Caki2 (cell line): Measurements from ENCODE around the gene SOX6. TPM values are rescaled to one million over a fixed set of nuclear protein-coding genes. Genes with fewer than 3 reads are reported as not detected.

Source experiments
- DNase-seq: peaks from one replicate; pipeline ENCODE4 v3.0.0-alpha.2; 2015; ENCODE audit warnings: low read depth
- in situ Hi-C: cut with HindIII; loops from 2 replicates; pipeline ENCODE4 v1.10.0; 2016; ENCODE audit warnings: low sequenced_read_pairs, low pct_unique_long_range_greater_than_20kb, mixed read lengths
- total RNA-seq: library from RNA; depleted of rRNA; stranded (reverse); fragments of >200 nt; shearing (Covaris generic); gene quantifications from 2 replicates; pipeline ENCODE4 v1.2.3, GENCODE V29; 2014; ENCODE audit warnings: low replicate concordance

Gene SOX6
- total RNA-seq, 1 experiment from 2014 or later, result 0.78 TPM

DNA sequence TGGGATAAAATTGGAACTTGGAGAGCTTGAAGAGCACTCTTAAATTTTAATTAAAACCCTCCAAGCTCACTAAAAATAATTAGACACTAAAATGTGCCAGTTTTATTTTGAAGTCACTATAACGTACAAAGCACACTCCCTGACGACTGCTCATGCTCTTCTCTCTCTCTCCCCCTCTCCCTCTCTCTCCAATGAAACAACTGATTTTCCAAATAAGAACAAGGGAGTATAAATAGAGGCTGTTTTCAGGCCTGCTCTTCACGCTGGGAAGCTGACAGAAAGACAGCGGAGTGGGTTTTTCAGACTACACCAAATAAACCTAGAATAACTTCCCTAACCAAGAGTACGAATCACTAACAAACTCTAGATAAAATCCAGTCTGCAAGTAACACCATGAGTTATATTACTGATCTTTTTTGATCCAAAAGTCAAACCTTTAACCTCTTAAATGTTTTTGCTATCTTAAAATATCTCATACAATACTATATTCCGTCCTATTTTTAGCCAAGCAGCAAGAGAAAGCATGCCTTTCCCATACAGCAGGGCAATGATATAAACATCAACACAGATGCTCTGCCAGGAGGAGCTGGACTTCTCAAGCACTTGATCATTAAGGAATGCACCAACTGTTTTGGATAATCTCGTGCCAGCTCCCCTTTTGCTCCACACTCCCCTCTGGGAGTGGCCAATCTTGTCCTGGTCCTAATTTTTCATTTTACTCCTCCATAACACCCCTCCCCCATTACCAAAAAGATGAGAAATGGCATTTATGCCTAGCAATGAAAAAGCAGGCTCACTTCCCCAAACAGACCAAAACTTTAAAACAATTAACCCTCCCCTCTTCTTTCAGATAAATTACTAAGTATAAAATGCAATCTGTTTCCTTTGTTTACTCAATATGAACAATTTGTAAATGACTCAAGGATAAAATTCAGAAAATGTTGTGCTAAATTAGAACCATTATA is 116.9 kb downstream of the SOX6 start:
- no peak for DNase-seq
- in situ Hi-C loops, result no loop called here

DNA sequence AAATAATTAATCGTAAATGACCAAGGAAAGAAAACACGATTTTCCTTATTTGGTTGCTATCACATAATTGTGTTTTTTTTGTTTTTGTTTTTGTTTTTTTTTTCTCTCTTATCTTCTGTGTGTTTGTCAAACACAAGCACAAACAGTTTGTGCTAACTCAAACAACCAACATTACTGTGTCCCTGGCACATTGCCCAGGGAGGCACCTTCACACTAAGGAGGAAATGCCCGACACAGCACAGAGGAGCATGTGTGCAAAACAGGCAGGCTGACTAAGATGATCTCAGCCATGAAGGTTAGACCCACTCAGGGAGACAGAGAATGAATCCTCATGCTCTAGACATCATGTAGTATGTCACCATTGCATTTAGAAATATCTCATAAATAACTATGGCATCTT is 130.1 kb downstream of the SOX6 start:
- in situ Hi-C loops, result no loop called here
- DNase-seq, result peak; percentile 9

DNA sequence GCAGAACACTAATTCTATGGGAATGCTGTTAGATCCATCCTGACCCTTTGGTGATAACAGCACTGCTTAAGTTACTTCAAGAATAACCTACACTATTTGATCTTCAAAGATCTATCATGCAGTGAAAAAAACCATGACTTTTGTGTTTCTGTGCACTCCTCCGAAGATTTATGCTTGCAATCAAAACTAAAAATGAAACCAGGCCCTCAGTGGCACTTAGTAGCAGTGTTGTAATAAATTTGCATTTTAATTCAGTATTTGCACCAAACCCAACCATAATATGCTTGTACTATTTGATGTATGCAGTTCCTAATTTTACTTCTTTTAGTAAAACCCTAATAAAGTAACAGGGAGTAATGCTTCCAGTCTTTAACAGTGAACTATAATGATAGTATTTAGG is 130.7 kb downstream of the SOX6 start:
- in situ Hi-C loops, result no loop called here
- DNase-seq, result no peak

DNA sequence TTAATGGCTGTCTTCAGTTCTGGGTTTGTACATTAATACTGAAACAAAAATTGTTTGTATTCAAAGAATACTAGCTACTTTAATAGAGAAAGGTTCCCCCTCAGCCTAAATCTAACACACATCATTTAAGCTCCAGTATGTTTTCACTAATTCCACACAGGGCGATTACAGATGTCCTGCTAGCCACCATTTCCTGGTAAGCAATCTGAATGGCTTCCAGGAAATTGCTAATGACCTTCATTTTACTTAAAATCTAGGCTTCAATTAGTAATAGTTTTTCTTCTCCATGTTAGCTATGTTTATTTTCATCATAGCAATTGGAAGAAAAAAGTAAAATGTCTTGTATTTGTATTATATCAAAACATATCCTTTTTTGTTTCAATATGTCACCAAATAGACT is 132.8 kb downstream of the SOX6 start:
- DNase-seq, result no peak
- in situ Hi-C loops, result no loop called here

DNA sequence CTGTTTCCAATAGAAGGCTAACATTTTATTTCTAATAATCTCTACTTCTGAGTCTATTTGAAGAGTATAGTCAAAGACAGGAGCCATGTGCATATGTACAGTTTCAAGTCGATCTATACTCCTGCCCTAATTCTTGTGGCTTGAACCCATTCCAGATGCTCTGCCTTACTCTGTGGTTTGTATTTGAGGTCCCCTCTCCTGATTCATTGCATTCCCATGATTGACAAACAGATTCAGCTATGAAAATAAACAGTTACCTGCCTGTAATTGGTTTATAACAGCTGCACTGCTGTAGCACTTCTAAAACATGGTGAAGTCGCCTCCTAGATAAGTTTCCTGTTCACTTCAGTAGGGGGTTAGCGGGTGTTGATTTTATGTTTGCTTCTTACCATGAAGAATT is 138.7 kb downstream of the SOX6 start:
- in situ Hi-C loops, result no loop called here
- no peak for DNase-seq

DNA sequence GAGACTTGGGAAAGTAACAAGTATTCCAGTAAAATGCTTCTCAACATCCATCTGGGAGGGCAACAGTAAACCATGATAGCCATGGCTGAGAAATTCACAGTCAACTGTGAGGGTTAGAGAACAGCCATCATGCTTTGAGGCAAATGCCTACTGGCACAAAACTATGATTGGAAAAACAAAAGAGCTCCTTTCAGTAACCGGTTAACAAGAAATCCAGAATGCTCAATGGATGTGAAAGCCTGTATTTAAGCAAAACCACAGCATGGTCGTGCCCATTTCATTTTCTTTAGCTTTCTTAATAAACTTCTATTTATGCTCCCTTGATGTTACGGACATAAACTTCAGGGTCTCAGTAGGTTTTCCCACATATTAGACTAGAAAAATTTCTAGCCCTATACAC is 139.5 kb downstream of the SOX6 start:
- in situ Hi-C loops, result no loop called here
- no peak for DNase-seq

DNA sequence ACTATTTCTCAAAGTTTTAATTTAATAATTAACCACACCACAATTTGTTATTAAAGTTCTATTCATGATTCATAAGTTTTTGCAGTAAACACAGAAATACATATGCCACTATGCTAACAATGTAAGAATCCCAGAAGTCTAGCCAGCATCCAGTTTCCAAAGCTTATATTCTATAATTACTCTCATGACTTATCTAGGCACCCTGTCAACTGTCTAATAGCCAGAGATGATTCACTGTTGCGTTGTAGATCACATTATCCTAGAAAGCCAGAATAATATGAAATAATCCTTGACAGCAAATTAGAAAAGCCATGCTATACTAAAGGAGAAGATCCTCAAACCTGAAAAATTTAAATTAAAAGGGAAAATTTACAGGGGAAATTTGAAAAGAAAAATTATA is 141.0 kb downstream of the SOX6 start:
- DNase-seq, result no peak
- in situ Hi-C loops, result no loop called here

DNA sequence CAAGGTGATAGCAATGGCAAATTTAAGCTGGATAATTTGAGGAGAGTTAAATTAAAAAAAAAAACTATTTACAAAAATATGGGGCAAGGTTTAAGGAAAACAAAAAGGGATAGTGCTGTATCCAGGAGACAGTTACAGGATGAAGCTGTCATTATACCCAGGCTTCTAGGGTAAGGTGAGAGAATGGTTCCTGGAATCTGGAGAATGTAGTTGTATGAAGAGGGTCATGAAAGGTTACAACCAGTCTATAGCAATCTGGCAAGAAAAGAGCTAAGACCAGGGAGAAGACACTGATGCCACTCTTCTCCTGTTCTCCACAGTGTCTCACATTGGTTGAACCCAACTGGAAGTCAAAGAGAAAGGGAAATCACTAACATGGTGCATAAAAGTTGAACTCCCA is 144.9 kb downstream of the SOX6 start:
- in situ Hi-C loops, result no loop called here
- DNase-seq, result no peak

DNA sequence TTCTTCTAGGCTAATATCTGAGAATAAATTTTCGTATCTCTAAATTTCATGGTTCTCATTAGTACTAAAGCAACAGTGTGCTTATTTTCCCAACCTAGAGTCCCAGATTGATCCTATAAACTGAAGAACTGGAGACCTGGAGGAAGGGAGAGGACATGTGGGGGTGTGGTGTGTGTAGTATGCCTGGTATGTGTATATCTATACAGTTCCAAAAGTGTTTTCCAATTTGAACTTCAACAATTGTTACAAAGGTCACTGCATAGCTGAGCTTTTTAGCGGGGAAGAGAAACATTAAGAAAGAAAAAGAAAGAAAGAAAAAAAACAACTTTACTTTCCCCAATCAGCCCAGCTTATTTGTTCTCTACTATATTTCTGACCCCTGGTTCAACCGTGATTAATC is 152.1 kb downstream of the SOX6 start:
- no peak for DNase-seq
- in situ Hi-C loops, result no loop called here

DNA sequence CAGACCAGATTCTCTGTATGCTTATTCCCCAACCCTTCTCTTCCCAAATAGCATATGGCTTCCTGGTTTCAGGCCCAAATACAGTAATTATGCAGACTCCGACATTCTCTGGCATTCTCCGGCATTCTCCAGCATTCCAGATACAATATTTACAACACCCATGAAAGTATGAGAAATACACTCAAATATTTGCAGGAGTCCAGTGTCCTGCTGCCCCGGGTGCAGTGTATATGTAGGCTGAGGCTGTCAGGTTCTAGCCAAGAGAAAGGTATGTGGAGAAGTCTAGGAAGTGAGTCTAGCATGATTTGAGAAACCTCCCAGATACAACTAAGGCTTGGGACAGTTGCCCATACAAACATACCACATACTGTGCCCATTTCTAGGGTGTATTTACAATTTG is 160.7 kb downstream of the SOX6 start:
- in situ Hi-C loops, result no loop called here
- DNase-seq, result no peak

DNA sequence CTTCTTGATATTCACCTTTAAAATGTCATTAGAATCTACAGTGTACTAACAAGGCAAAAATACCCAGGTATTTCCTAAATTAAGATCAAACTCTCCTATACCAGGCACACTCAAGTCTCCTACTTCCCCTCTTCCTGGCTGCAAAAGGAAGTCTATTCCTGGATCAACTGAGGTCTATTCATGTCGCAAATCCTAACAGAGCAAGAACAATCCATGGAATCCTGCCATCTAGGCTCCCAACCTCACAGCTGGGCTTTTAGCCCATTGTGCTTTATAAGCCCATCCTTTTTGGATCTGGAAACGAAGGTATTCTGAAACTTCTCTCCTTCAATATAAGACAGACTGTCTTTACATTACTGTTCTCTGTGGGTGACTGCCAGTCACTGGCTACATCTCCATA is 161.8 kb downstream of the SOX6 start:
- in situ Hi-C loops, result no loop called here
- DNase-seq, result no peak

DNA sequence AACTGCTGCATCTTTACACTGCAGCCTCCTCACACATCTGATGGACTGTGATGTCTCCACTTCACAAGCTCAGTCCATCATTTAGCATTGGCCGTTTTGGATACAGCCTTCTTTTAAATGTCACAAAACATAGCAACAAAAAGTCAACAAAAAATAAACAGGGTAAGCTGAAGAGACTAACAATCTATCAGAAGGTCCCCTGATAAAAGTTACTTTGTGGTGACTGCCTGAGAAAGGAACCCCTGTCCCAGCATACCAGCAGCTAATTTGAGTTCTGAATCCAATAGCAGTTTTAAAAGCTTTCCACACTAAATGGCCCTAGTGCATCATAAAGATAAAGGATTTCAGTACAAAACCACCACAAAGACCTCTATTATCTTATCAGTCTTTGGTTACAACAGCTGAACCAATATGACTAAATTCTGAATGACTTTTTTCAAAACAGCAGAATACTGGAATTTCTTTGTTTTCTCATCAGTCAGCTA is 162.4 kb downstream of the SOX6 start:
- in situ Hi-C loops, result no loop called here
- DNase-seq, result no peak

DNA sequence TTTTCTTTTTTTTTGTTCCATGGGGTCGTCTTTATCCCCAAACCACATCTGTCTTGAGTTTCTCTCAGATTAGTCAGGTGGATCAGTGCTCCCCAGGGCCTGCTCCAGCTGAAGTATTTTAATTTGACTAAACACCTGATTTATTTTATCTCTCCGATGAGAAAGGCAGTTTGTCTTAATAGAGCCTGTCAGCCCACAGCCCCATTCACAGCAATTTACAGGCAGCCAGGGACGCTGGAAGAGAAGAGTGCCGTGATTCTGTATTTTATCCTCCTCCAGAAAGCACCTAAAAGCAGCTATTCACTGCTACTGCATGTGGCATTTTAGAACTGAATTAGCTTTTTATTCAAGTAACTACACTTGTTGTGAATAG is 164.5 kb downstream of the SOX6 start:
- DNase-seq, result no peak
- in situ Hi-C loops, result no loop called here

DNA sequence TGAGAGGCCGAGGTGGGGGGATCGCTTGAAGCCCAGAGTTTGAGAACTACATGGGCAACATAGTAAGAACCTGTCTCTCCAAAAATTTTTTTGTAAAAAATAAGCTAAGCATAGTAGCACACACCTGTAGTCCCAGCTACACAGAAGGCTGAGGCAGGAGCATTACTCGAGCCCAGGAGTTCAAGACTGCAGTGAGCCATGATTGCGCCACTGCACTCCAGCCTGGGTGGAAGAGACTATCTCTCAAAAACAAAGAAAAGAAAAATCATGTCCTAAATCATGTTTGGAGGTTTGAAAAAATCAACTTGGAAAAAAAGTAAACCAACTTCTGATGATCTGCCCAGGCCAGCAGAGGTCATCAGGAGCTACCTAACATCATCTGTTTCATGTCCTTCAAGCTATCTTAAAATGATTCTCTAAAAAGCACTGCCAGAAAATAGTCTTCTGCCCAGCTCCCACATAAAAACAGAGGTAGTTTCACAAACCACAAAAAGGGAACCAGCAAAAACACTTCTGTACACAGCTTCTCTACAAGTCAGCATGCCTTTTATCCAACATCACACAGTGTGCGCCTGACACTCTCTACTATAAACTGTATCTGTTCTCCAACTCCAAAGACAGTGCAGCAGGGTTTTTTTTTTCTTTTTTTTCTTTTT is 165.0 kb downstream of the SOX6 start:
- in situ Hi-C loops, result no loop called here
- DNase-seq, result peak; percentile 2

DNA sequence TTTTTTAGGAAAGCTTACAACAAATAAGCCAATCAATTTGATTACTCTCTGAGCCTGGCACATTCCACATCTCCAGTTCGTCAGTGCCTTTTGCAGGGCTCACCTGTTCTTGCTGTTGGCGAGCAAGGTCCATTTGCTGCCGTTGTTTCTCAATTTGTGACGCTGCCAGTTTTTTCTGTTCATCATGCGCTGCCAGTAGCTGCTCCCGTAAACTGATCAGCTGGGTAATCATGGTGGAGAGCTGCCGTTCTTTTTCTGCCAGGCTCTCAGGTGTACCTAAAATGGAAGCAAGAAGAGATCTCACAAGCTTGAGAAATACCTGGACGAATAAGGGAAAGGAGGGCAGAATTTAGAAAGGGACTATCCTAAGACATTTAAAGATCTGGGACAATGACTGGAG is 169.7 kb downstream of the SOX6 start:
- in situ Hi-C loops, result no loop called here
- DNase-seq, result no peak

DNA sequence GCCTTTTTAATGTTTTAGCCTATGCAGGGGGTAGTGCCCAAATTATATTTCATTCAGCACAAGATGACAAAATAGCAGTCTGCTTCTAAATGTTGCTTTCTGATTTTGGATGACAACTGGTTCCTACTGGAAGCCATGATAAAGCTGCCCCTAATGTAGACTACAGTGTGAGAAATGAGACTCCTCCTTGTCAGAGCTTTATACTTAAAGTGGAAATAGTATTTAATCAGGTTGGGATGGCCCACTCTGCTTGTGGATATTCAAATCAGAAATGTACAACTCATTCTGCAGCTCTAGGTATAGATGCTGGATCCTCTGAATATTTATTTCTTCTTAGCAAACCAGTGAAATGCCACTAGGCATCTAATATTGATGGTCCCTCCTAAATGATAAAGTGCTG is 171.3 kb downstream of the SOX6 start:
- DNase-seq, result no peak
- in situ Hi-C loops, result no loop called here

DNA sequence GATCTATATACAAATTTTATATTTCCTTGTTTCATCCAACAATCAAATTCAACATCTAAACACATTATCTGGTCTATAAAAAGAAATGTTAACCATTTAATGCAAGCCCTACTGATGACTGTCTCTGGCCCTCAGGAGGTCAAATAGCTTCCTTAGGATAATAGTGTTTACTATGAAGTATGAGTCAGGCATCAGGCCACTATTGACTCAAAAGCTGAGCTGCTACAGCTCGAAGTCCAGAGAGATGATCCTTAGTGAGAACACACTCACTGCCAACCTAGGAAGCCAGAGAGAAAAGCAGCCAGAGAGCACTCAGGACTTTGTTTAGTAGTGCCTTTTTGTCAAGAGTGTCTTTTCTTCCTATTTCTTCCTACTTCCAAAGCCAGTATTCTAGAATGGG is 171.8 kb downstream of the SOX6 start:
- in situ Hi-C loops, result no loop called here
- peak; percentile 47 for DNase-seq

DNA sequence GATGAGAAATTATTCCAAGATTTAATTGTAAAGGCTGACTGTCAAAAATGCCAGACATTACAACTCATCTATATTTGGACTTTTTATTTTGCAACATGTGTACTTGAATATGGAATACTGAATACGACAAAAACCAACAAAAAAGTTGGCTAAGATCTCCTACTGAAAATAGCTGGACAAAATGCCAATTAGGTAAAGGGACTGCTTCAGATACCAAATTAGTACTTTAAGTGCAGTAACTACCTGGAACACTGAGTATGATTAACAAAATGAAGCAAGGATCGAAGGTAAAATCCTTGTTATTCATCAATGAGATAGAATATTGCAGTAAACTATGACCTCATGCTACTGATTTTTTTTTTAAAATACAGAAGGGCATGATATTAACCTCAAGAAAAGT is 173.8 kb downstream of the SOX6 start:
- in situ Hi-C loops, result no loop called here
- no peak for DNase-seq

DNA sequence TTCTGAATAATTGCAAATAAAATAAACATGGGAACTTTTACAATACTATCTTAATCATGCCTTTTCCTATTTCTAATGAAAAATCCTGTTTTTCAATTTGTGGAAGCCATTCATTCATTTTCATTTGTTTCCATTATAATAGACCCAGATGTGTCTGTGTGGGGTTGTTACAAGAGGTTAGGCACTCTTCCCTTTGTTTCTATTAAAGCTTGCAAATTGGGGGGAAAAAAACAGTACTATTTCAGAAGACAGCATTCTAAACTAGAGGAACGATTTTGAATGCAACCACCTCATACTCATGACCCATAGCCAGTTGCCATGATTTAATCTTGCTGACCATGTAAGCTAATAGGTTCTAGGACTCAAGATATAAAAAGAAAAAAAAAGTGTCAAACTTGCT is 175.5 kb downstream of the SOX6 start:
- no peak for DNase-seq
- in situ Hi-C loops, result no loop called here

DNA sequence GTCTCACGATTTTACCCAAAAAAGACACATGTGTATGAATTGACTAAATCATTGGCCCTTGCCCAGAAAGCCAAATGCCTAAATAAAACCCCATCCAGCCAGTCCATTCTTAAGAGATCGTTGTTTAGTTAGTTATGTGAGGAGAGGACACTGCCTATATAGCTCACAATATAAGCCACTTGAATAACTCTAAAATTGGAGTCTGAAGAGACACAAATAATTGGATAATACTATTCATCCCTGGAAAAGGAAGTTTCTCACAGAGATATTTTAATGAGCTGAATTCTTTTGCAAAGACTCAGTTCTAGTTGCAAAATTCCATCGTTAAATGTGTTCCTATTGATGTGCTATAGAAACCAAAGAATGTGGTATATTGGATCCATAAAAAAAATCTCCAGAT is 176.7 kb downstream of the SOX6 start:
- in situ Hi-C loops, result no loop called here
- no peak for DNase-seq
